ENCODE results near the gene EYA2.

Gene EYA2

DNA sequence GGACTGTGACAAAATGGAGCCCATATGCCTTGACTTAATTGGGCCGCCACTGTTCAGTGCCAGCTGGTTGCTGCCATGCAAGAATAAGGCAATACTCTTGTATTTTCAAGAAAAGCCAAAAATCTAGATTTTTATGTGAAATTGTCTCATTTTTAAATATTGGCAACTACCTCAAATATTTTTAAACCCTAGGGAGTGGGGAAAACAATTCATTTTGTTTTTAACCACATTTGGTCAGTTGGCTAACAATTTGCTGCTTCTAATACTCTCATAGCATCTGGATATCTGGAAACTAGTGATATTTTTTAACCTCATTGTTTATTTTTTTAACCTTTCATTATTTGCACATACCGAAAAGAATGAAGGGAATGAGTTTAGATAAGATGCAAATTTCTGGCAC, 91.0 kb downstream of the EYA2 start:
- DNase-seq: no peak

GRCh38 chr20:46987001-46987400, 92.4 kb downstream of the EYA2 start:
- no peak for DNase-seq

GRCh38 chr20:46990017-46990595, 95.5 kb downstream of the EYA2 start:
- DNase-seq: no peak

GRCh38 chr20:46990596-46991104, 96.0 kb downstream of the EYA2 start:
- DNase-seq: no peak

- DNase-seq: no peak
These were observed 96.5 kb downstream of the EYA2 start for GRCh38 chr20:46991168-46991567.

DNA sequence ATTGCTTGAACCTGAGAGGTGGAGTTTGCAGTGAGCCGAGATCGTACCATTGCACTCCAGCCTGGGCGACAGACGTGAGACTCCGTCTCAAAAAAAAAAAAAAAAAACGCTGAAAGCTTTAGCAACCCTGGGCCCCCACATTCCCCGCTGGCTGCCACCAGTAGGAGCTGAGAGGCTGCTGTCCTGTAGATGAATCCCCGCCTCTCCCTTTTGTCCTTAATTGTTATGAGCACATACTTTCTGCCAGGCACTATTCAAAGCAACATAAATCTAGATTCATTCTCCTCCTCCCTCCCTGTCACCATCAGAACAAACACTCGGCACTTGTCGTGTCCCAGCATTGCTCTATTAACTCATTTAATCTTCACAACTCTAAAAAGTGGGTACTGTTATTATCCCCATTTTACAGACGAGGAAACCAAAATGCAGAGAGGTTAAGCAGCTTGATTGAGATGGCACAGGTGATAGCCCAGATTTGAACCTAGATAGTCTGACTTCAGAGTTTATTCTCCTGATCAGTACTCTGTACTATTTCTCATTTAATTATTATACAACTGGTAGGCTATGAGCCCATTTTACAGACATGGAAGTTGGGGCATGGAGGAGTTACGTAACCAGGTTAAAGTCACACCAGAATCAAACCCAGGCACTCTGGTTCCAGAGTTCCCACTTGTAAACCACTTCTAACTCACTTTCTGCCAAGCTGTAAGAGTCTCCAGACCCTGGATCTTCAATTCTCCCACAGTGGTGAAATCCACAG, 97.4 kb downstream of the EYA2 start:
- DNase-seq: no peak

GRCh38 chr20:46992640-46993035, 98.0 kb downstream of the EYA2 start:
- no peak for DNase-seq

DNA sequence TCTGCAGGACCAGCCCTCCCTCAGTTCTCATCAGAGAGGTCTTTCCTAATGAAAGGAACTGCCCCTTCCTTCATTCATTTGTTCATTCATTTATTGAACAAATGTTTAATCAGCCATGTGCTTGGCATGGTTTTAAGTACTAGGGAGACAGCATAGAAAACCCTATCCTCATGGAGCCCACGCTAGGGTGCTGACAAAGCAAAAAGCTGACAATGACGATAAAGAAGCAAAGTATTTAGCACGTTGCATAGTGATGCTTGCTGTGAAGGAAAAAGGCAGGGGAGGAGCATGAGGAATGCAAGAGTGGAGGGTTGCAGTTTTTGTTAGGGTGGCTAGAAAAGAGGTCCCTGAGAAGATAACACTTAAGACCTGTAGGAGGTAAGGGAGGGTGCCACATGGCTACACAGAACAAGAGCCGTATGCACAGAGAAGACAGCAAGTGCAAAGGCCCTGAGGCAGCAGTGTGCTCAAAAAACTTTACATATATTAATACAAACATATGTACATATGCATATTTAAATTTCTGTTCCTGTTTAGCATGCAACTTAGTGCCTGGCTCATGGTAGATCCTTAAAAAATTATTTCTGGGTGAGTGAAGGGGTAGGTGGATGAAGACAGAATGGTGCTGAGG, 98.9 kb downstream of the EYA2 start:
- DNase-seq: no peak

DNA sequence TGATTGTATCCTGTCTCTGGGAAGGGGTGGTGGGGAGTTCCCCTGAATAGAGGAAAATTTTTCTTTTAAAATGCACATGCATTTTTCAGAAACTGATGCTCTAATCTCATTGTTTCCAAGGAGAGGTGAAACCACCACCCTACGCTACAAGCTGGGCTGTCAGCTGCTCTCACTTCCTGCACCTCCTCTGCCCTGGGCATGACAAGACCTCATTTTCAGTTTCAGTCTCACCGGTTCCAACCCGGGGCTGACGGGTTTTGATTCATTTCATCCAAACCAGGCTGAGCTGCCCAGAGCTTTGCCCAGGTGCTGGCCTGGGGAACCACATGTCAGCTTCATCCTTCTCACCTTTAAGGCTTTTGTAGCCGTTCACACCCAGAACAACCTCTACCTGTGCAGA, 99.7 kb downstream of the EYA2 start:
- peak; percentile 40 for DNase-seq

GRCh38 chr20:46995561-46996142, 101.0 kb downstream of the EYA2 start:
- DNase-seq: no peak

DNA sequence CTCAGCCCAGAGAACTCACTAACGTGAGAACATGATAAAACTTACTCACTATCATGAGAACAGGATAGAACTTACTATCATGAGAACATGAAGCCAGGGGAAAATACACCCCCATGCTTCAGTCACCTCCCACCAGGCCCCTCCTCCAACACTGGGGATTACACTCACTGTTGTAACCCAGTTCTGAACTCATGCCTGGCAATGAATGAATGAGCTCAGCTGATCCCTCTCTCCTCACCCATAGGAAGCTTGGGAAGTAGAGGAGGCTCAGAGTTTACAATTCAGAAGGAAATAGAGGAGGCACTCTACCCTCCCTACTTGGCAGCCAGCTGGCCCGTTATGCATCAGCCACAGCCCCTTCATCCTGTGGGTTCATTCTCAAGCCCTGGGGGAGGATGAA, 102.5 kb downstream of the EYA2 start:
- DNase-seq: no peak

GRCh38 chr20:46998477-46999240, 104.0 kb downstream of the EYA2 start:
- DNase-seq: no peak

GRCh38 chr20:46999801-47000465, 105.3 kb downstream of the EYA2 start:
- no peak for DNase-seq

DNA sequence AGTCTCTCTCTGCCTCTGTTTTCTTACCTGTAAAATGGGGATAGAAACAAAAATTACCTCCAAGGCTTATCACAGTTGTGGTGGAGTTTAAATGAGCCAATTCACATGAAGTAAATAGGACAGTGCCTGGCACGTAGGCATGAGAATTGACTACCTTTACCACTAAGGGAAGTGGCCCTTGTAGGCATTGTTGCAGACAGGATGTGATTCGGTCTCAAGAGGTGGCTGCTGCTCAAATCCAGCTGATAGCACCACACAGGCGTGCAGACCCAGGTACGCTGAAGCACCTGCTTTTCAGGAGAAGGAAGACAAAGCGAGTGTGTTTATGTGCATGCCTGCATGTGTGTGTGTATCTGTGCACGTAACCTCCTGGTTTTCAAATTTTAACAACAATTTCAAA, 108.6 kb downstream of the EYA2 start:
- no peak for DNase-seq

DNA sequence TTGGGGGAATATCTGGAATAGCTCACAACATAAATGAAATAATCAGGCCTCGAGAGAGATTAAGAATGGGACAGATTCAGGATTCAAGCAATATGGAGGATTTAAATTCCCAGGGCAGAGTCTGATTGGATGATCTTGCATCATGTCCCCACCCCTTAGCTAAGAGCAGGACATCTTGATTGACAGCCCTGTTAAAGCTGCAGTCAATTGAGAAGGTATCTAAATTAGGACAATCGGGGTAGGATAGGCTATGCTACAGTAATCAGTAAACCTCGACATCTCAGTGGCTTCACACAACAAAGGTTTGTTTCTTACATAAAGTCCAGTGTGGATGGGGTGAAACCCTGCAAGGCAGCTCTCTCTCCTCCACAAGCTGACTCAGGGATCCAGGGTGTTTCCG, 109.5 kb downstream of the EYA2 start:
- no peak for DNase-seq

- DNase-seq: no peak
These were observed 113.4 kb downstream of the EYA2 start for GRCh38 chr20:47007826-47008655.

GRCh38 chr20:47008842-47009518, 114.3 kb downstream of the EYA2 start:
- no peak for DNase-seq

- no peak for DNase-seq
These were observed 115.1 kb downstream of the EYA2 start for GRCh38 chr20:47009784-47010183.

DNA sequence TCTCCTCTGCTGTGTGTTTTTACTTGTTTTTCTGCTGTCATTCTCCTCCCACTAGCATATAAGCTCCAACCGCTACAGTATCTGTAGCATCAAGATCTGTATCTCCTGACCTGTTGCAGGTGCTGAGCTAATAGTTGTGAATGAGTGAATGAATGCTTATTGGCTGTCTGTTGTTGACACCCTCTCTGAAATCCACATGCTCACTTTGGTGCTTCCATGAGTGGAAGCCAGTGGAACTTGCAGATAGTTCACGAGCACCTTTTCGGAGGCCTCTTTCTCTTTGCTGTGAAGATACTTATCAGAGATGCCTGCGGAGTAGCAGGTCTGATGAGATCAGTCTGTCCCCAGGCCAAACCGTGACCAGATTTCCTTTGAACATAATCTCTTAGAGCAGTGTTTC, 117.3 kb downstream of the EYA2 start:
- no peak for DNase-seq

DNA sequence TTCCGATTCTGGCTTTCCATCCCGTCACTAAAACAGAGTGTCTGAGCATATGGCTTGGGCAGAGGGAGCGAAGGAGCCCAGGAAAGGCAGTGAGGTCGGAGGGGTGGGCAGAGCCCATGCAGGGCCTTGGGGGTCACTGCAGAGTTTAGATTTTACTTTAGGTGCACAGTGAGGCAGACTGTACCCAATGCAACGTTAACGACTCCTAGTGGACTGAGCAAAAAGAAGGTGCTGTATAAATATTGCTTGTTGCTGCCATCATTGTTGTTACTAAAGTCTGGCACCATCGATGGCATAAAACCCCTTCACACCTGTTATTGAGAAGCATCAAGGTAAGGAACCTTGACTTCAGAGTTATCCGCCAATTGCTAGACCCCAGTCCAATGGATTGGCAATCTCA, 119.0 kb downstream of the EYA2 start:
- DNase-seq: no peak

Data from stimulated activated CD4-positive, alpha-beta T cell treated with anti-CD3 and anti-CD28 coated beads, Interleukin-12 subunit alpha, Interleukin-12 subunit beta, amount 100 ng/mL, for 4 hours (primary cell).